ENCODE data around the gene SCUBE2. TPM values are rescaled to one million over a fixed set of nuclear protein-coding genes. Genes with fewer than 3 reads are reported as not detected.

SCUBE2 gene
- total RNA-seq, 1 donor from 2014 or later: 7.1 TPM

DNA sequence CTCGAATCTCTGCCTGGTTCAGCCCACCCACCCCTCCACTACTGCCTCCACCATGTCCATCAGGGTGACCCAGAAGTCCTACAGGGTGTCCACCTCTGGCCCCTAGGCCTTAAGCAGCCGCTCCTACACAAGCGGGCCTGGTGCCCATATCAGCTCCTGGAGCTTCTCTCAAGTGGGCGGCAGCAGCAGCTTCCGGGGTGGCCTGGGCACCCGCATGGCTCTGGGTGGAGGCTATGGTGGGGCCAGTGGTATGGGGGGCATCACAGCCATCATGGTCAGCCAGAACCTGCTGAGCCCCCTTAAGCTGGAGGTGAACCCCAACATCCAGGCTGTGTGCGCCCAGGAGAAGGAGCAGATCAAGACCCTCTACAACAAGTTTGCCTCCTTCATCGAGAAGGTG is 3.0 kb upstream of the SCUBE2 start:
- H3K27ac ChIP-seq: no peak overlapping the region
- no peak overlapping the region for H3K4me3 ChIP-seq
- H3K27me3 ChIP-seq (ENCODE audit: low read depth): peaks cover 22% of the 10 kb centered on the region
- no peaks in the 10 kb centered on the region for H3K36me3 ChIP-seq
- ATAC-seq (no peak), DNase-seq (no peak)
- intact Hi-C loops (cut with DNase I): no loop called here
- TF ChIP-seq, protein P1, sequence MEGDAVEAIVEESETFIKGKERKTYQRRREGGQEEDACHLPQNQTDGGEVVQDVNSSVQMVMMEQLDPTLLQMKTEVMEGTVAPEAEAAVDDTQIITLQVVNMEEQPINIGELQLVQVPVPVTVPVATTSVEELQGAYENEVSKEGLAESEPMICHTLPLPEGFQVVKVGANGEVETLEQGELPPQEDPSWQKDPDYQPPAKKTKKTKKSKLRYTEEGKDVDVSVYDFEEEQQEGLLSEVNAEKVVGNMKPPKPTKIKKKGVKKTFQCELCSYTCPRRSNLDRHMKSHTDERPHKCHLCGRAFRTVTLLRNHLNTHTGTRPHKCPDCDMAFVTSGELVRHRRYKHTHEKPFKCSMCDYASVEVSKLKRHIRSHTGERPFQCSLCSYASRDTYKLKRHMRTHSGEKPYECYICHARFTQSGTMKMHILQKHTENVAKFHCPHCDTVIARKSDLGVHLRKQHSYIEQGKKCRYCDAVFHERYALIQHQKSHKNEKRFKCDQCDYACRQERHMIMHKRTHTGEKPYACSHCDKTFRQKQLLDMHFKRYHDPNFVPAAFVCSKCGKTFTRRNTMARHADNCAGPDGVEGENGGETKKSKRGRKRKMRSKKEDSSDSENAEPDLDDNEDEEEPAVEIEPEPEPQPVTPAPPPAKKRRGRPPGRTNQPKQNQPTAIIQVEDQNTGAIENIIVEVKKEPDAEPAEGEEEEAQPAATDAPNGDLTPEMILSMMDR (IDR thresholded peaks at IDR 0.05): no peak
- no peaks in the 10 kb centered on the region for H3K9me3 ChIP-seq
- H3K4me1 ChIP-seq: peaks cover 10% of the 10 kb centered on the region

GRCh38 chr11:9092853-9093778 is 1.7 kb upstream of the SCUBE2 start:
- no peak overlapping the region for H3K4me3 ChIP-seq
- no peaks in the 10 kb centered on the region for H3K36me3 ChIP-seq
- DNase-seq (no peak), ATAC-seq (peak in 1 of 2 donors; percentile 42)
- no peak overlapping the region for H3K27ac ChIP-seq
- intact Hi-C loops (cut with DNase I): no loop called here
- H3K4me1 ChIP-seq: peaks cover 10% of the 10 kb centered on the region
- H3K9me3 ChIP-seq: no peaks in the 10 kb centered on the region
- TF ChIP-seq, protein P1 (IDR thresholded peaks at IDR 0.05): no peak
- H3K27me3 ChIP-seq (ENCODE audit: low read depth): peaks cover 22% of the 10 kb centered on the region

DNA sequence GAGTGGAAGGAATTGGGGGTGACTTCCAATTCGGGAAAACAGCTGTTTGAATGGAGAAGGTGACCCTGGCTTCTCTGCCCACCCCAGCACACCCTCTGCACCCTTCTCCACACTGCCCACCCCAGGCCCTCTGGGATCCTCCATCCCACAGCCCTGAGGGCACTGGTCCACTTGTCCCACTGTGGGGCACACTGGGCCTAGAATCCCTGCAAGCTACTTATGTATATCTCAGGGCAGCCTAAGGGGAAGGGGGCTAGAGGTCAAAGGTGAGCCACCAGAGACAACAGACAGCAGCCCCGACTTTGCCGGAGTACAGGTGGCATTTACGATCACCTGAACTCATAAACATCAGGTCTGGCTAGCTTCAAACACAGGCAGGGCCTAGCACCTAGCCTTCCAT is 673 bp upstream of the SCUBE2 start:
- TF ChIP-seq, protein P1 (IDR thresholded peaks at IDR 0.05): no peak

GRCh38 chr11:9090488-9091043 is 833 bp downstream of the SCUBE2 start:
- Histone ChIP-seq H3K27ac (no peak overlapping the region), H3K36me3 (no peaks in the 10 kb centered on the region), H3K4me3 (peak overlapping the region; percentile 57), H3K4me1 (peaks cover 10% of the 10 kb centered on the region), H3K9me3 (no peaks in the 10 kb centered on the region), H3K27me3 (ENCODE audit: low read depth) (peaks cover 22% of the 10 kb centered on the region)
- TF ChIP-seq, protein P1 (IDR thresholded peaks at IDR 0.05): no peak
- DNase-seq (no peak), ATAC-seq (no peak)
- intact Hi-C loops (cut with DNase I): no loop called here

More for the DNA sequence above, 673 bp upstream of the SCUBE2 start:
- DNase-seq: no peak
- peaks cover 22% of the 10 kb centered on the region for H3K27me3 ChIP-seq (ENCODE audit: low read depth)
- intact Hi-C loops (cut with DNase I): no loop called here
- no peak for ATAC-seq
- H3K27ac ChIP-seq: no peak overlapping the region
- H3K4me3 ChIP-seq: peak overlapping the region; percentile 57
- no peaks in the 10 kb centered on the region for H3K36me3 ChIP-seq
- H3K9me3 ChIP-seq: no peaks in the 10 kb centered on the region
- peaks cover 10% of the 10 kb centered on the region for H3K4me1 ChIP-seq

GRCh38 chr11:9089636-9090035 is 1.8 kb downstream of the SCUBE2 start:
- Histone ChIP-seq H3K4me3 (no peak overlapping the region), H3K4me1 (peaks cover 10% of the 10 kb centered on the region), H3K36me3 (no peaks in the 10 kb centered on the region), H3K27ac (no peak overlapping the region), H3K9me3 (no peaks in the 10 kb centered on the region), H3K27me3 (ENCODE audit: low read depth) (peaks cover 22% of the 10 kb centered on the region)
- DNase-seq: no peak
- intact Hi-C loops (cut with DNase I): no loop called here
- no peak for ATAC-seq
- TF ChIP-seq, protein P1 (IDR thresholded peaks at IDR 0.05): no peak

Measured in lower lobe of right lung (tissue), 2 donors.